Right atrium auricular region (tissue), 2 donors: Measurements from ENCODE around the gene GLIPR1. TPM values are rescaled to one million over a fixed set of nuclear protein-coding genes. Genes with fewer than 3 reads are reported as not detected.
"Not testable (repeated sequence)": the region's sequence is repeated elsewhere in the genome, so short reads cannot be mapped to it uniquely, and the experiment has no call there.

Experiments
- DNase-seq: peaks from one replicate; pipeline ENCODE4 v3.0.0-alpha.2; 2019; ENCODE audit warnings: low spot score
- H3K27ac ChIP-seq, 2 donors: fragments of 200-600 bp; sonication (generic); 1 replicate in 1 of 2; 2 replicates in 1 of 2; pipeline ENCODE4 v1.5.1; 2016 to 2019
- H3K27me3 ChIP-seq, 2 donors: fragments of 200-600 bp; sonication (generic); one replicate each; pipeline versions ENCODE4 v1.5.1 to v1.6.0; 2017 to 2019
- H3K36me3 ChIP-seq: fragments of 200-600 bp; sonication (generic); one replicate; pipeline ENCODE4 v1.5.1; 2016
- H3K4me1 ChIP-seq, 2 donors: fragments of 200-600 bp; sonication (generic); one replicate each; pipeline versions ENCODE4 v1.5.1 to v1.6.0; 2017 to 2019
- H3K4me3 ChIP-seq, 2 donors: fragments of 200-600 bp; sonication (generic); 1 replicate in 1 of 2; 2 replicates in 1 of 2; pipeline ENCODE4 v1.5.1; 2017 to 2019; ENCODE audit warnings: mild to moderate bottlenecking in 1 of 2, moderate library complexity in 1 of 2
- H3K9me3 ChIP-seq, 2 donors: fragments of 200-600 bp; sonication (generic); one replicate each; pipeline ENCODE4 v1.5.1; 2019
- total RNA-seq, 2 donors: library from RNA; depleted of rRNA; stranded (reverse); fragments of >200 nt; gene quantifications; one replicate each; pipeline ENCODE4 v1.1.0, GENCODE V29; 2016
- TF ChIP-seq, protein P1 (sequence below), 2 donors: fragments of 200-600 bp; sonication (generic); IDR thresholded peaks; one replicate each; pipeline ENCODE4 v1.5.1; 2019; ENCODE audit warnings: antibody characterized with exemption in 2 of 2

Gene GLIPR1
- total RNA-seq, 2 donors from 2014 or later: 6.4 to 14.1 TPM

DNA sequence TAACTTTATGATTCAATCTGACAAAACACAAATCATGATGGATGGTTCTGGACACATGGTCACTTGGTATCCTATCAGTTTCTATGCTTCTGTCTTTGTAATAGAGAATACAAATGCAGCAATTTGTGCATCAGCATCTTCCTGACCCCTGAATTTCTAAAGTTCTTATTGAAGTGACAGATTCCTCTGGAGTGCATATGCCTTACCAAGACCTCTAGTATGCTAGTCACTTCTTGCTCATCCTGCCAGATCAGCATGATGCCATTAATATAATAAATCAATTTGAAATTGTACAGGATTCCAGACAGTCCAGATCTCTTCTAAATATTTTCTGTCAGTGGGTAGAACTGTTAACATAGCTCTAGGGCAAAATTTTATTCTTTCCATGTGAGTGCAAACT lies 40.6 kb upstream of the GLIPR1 start:
- no peak for DNase-seq
- Histone ChIP-seq H3K9me3 (peaks cover 0 to 19% of the 10 kb centered on the region in 2 donors), H3K4me3 (no peak overlapping the region), H3K4me1 (no peaks in the 10 kb centered on the region), H3K27ac (no peak overlapping the region), H3K36me3 (no peaks in the 10 kb centered on the region), H3K27me3 (no peaks in the 10 kb centered on the region)
- TF ChIP-seq, protein P1, sequence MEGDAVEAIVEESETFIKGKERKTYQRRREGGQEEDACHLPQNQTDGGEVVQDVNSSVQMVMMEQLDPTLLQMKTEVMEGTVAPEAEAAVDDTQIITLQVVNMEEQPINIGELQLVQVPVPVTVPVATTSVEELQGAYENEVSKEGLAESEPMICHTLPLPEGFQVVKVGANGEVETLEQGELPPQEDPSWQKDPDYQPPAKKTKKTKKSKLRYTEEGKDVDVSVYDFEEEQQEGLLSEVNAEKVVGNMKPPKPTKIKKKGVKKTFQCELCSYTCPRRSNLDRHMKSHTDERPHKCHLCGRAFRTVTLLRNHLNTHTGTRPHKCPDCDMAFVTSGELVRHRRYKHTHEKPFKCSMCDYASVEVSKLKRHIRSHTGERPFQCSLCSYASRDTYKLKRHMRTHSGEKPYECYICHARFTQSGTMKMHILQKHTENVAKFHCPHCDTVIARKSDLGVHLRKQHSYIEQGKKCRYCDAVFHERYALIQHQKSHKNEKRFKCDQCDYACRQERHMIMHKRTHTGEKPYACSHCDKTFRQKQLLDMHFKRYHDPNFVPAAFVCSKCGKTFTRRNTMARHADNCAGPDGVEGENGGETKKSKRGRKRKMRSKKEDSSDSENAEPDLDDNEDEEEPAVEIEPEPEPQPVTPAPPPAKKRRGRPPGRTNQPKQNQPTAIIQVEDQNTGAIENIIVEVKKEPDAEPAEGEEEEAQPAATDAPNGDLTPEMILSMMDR (IDR thresholded peaks at IDR 0.05): no peak

DNA sequence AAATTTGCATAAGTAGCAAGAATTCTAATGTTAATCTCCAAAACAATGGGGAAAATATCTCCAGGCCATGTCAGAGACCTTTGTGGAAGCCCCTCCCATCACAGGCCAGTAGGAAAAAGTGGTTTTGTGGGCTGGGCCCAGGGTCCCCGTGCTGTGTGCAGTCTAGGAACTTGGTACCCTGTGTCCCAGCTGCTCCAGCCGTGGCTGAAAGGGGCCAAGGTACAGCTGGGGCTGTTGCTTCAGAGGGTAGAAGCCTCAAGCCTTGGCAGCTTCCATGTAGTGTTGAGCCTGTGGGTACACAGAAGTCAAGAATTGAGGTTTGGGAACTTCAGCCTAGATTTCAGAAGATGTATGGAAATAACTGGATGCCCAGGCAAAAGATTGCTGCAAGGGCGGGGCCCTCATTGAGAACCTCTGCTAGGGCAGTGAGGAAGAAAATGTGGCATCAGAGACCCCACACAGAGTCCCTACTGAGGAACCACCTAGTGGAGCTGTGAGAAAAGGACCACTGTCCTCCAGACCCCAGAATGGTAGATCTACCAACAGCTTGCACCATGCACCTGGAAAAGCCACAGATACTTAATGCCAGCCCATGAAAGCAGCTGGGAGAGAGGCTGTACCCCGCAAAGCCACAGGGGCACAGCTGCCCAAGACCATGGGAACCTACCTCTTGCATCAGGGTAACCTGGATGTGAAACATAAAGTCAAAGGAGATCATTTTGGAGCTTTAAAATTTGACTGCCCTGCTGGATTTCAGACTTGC lies 38.7 kb upstream of the GLIPR1 start:
- H3K9me3 ChIP-seq: peaks cover 0 to 10% of the 10 kb centered on the region in 2 donors
- not testable (repeated sequence) for H3K27ac ChIP-seq, H3K36me3 ChIP-seq, H3K27me3 ChIP-seq, H3K4me1 ChIP-seq, DNase-seq, H3K4me3 ChIP-seq

DNA sequence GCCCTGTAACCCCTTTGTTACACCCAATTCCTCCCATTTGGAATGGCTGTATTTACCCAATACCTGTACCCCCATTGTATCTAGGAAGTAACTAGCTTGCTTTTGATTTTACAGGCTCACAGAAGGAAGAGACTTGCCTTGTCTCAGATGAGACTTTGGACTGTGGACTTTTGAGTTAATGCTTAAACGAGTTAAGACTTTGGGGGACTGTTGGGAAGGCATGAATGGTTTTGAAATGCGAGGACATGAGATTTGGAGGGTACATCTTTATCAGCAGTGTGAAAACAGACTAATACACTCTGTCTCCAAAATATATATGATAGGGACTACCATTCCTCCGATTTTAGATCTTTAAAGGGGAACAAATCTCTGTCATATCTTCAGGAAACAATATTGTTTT lies 38.1 kb upstream of the GLIPR1 start:
- not testable (repeated sequence) for H3K27me3 ChIP-seq, H3K9me3 ChIP-seq, DNase-seq, H3K4me3 ChIP-seq, H3K27ac ChIP-seq, H3K4me1 ChIP-seq, H3K36me3 ChIP-seq

DNA sequence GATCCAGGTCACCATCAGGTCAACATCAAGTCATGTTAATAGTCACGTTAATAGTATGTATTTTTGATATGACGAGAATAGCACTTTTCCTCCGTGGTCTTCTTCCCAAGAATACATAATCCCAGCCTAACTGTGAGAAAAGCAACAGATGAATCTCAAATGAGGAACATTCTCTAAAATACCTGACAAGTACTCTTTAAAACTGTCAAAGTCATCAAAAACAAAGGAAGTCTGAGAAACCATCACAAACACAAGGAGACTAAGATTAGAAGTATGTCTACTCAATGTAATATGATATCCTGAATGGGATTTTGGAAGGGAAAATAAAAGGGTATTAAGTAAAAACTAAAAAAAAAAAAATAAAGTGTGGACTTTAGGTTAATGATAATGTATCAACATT lies 36.8 kb upstream of the GLIPR1 start:
- no peak for DNase-seq
- Histone ChIP-seq H3K27ac (no peak overlapping the region), H3K4me3 (no peak overlapping the region), H3K27me3 (no peaks in the 10 kb centered on the region), H3K36me3 (no peaks in the 10 kb centered on the region), H3K4me1 (no peaks in the 10 kb centered on the region), H3K9me3 (no peaks in the 10 kb centered on the region)
- TF ChIP-seq, protein P1 (IDR thresholded peaks at IDR 0.05): no peak

DNA sequence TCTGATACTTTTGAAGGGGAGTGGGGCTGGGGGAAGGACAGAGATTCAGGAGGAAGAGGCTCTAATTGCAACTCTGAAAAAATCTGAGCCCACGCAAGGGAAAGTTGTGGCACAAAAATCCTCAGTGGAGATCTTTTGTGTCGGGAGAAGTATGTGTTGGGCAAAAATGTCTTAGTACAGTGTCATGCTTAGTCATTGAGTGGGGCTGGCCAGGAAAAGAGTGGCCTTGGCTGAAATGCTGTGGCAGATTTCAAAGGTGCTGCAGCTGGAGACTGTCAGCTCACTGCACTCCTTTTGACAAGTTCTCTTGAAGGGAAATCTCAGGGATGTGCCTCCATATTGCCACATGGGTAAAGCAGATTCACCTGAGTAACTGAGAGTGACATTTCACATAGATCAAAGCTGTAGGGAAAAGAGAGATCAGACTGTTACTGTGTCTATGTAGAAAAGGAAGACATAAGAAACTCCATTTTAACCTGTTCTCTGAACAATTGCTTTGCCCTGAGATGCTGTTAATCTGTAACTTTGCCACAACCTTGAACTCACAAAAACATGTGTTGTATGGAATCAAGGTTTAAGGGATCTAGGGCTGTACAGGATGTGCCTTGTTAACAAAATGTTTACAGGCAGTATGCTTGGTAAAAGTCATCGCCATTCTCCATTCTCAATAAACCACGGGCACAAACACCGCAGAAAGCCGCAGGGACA lies 36.0 kb upstream of the GLIPR1 start:
- Histone ChIP-seq H3K27ac (no peak overlapping the region), H3K4me1 (no peaks in the 10 kb centered on the region), H3K36me3 (no peaks in the 10 kb centered on the region), H3K27me3 (no peaks in the 10 kb centered on the region), H3K9me3 (no peaks in the 10 kb centered on the region), H3K4me3 (no peak overlapping the region)
- TF ChIP-seq, protein P1 (IDR thresholded peaks at IDR 0.05): no peak
- DNase-seq: no peak

DNA sequence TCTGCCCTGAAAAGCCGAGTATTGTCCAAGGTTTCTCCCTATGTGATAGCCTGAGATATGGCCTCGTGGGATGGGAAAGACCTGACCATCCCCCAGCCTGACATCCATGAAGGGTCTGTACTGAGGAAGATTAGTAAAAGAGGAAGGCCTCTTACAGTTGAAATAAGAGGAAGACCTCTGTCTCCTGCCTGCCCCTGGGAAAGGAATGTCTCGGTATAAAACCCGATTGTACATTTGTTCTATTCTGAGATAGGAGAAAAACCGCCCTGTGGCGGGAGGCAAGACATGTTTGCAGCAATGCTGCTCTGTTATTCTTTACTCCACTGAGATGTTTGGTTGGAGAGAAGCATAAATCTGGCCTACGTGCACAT lies 35.4 kb upstream of the GLIPR1 start:
- not testable (repeated sequence) for H3K27ac ChIP-seq, H3K4me1 ChIP-seq, DNase-seq, H3K27me3 ChIP-seq, H3K9me3 ChIP-seq, H3K4me3 ChIP-seq, H3K36me3 ChIP-seq

DNA sequence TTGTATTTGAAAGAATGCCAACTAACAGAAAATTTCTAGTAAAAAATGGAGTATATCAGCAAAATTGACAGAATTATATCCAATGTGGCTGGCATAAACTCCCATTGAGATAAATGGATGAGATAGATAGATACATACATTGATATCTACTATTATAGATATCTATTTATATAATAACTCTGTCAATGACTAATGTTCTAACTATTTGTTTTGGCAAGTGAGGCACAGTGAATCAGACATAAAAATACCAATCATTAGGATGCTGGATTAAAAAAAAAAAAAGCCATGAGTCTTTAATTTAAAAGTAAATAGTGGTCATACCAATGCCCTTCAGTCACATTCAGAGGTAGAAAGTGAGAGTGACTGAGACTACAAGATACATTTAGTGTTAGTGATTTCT lies 33.7 kb upstream of the GLIPR1 start:
- no peak for DNase-seq
- Histone ChIP-seq H3K4me3 (no peak overlapping the region), H3K36me3 (no peaks in the 10 kb centered on the region), H3K27ac (no peak overlapping the region), H3K9me3 (no peaks in the 10 kb centered on the region), H3K27me3 (no peaks in the 10 kb centered on the region), H3K4me1 (no peaks in the 10 kb centered on the region)
- TF ChIP-seq, protein P1 (IDR thresholded peaks at IDR 0.05): no peak
